Measurements from ENCODE around the gene ST6GALNAC5.

The ST6GALNAC5 gene

DNA sequence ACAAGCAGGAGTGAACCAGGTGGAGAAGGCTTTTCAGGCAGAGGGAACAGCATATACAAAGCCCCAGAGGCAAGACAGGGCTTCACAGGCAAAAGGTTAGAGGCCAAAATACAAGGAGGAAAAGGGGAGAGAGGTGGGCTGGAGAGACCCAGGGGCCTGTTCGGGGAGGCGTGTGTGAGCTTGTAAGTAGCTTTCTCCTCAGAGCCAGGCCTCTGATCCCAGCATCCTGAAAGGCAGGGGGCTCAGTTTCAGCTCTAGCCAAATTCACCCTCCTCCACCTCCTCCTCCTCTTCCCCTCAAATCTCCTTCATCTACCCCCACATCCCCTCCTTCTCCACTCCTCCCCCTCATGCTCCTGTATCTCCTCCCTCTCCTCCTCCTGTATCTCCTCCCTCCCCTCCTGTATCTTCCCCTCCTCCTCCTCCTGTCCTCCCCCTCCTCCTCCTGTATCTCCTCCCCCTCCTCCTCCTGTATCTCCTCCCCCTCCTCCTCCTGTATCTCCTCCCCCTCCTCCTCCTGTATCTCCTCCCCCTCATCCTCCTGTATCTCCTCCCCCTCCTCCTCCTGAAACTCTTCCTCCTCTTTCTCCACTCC lies 148.6 kb downstream of the ST6GALNAC5 start:
- no peak for DNase-seq

- DNase-seq = no peak
Measured at GRCh38 chr1:77016386-77016985, 149.2 kb downstream of the ST6GALNAC5 start.

GRCh38 chr1:77018311-77018710 lies 151.0 kb downstream of the ST6GALNAC5 start:
- no peak for DNase-seq

GRCh38 chr1:77018761-77019160 lies 151.5 kb downstream of the ST6GALNAC5 start:
- DNase-seq = no peak

DNA sequence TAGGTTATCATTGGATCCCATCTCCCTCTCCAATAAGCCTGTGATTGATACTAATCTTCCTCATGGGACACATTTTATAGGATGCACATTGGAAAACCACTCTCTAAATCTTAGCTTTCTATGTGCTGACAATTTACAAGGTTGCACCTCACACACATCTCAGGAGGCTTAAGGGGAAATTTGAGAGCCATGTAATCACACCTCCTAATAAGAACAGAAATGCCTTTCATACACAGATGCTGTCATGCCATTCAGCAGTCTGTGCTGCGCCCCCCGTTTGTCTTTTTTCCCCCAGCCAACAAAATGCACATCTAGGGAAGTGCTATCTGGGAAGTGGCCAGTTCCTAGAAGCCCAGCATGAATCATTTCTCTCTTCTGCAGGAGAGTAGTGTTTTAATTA lies 154.5 kb downstream of the ST6GALNAC5 start:
- DNase-seq = no peak

DNA sequence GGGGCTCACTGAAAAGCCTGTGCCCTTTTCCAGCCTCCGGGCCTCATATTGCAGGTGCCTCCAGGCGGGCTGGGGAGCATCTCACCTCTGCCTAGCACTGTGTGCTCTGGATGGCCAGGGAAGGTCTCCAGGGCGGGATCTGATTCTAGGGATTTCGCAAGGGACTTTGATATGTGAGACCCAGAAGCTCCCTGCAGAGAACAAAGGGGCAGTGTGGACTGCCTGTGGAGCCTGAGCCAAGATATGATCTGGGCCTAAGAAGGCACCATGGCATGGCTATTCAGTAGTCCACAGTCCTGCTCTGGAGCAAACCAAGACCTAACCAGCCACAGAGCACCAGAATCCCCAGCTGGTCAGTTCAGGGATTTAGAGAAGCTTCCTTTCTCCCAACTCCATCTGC lies 157.2 kb downstream of the ST6GALNAC5 start:
- no peak for DNase-seq

DNA sequence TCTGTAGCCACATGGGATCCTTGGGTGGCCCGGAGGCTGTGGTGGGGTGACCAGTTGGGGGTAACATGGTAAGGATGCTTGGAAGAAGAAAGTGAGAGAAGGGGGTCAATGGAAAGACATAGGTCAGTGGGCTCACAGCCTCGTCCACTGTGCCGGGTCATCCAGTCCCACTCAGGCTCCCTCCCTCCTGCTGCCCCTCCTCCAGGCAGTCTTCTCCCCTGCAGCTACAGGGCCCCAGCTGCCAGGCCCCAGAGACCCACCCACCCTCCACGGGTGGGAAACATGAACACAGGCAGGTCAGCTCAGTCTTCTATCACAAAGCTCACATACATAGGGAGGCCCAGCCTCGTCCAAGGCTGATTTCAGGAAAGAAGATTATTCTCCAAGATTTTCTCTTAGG lies 158.3 kb downstream of the ST6GALNAC5 start:
- DNase-seq = no peak

DNA sequence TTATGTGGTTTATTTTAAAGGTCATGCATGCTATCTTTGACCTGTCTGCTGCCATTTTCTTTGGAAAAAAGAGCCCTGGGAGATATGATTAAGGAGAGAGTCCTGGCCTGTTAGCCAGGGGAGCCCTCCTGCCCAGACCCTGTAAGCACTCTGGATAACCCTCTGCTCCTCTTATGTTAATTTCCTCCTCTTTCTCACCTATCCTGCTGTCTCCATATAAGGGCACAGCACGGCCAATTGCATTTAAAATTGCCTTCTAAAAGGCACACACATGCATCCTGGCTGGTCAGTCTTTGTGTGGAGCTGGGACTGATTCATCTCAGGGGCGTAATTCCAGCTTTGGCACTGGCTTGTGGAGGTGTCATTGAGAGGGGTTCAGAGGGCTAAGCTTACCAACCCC lies 158.9 kb downstream of the ST6GALNAC5 start:
- DNase-seq = no peak

DNA sequence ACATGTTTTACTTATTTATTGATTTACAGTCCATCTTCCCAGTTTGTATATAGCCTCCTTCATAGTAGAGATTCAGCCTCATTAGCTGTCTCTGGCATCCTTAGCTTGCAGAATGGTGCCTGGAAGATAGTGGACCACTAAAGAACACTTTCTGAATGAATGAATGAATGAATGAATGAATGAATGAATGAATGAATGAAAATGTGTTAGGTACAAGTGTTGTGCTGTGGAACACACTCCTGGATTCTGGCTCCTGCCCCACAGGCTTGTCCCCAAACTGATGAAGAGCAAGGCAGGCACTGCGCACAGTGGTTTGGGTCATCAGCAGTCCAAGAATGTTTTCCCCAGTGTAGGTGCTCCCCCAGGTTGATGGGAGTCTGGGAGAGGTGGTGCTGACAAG lies 159.4 kb downstream of the ST6GALNAC5 start:
- no peak for DNase-seq

DNA sequence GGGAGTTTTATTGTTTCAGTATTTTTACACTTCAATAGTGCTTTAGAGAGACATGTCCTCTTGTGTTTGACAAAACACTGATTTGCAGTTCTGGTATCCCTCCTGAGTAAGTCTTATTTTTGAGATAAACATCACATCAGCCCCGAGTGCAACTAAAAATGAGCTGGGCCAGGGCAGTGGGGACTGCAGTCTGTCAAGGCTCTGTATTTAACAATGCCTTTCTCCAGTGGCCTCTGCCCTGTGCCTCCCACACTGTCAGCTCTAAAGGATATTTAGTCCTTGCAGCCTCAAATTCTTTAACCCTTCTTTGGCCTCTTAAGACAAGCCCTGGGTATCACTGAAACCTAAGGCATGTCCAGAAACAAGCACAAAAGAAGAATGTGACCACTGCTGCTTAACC lies 160.6 kb downstream of the ST6GALNAC5 start:
- no peak for DNase-seq

GRCh38 chr1:77030401-77031105 lies 163.3 kb downstream of the ST6GALNAC5 start:
- no peak for DNase-seq

- DNase-seq = no peak
Measured at GRCh38 chr1:77031106-77031662, 163.9 kb downstream of the ST6GALNAC5 start.

GRCh38 chr1:77036560-77036959 lies 169.3 kb downstream of the ST6GALNAC5 start:
- no peak for DNase-seq

GRCh38 chr1:77037038-77037437 lies 169.8 kb downstream of the ST6GALNAC5 start:
- DNase-seq = no peak

GRCh38 chr1:77038000-77038399 lies 170.7 kb downstream of the ST6GALNAC5 start:
- no peak for DNase-seq

GRCh38 chr1:77039111-77039510 lies 171.8 kb downstream of the ST6GALNAC5 start:
- no peak for DNase-seq

DNA sequence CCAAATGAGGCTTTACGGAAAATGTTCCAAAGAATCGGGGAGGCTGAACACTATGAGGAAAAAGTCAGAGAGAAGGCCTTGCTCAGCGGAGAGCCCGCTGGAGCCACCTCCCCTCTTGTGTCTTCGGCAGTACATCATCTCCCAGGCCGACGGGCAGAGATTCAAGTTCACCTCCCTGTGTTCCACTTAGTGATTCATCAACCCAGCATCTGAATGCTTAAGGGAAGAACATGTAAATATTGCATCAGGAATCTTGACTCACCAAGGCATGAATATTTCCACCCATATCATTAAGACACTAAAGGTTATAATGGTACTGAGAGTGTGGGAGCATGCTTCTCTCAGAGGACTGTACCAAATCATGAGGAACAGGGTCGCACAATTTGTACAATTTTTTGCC lies 172.5 kb downstream of the ST6GALNAC5 start:
- DNase-seq = no peak

GRCh38 chr1:77040826-77041225 lies 173.5 kb downstream of the ST6GALNAC5 start:
- DNase-seq = no peak

DNA sequence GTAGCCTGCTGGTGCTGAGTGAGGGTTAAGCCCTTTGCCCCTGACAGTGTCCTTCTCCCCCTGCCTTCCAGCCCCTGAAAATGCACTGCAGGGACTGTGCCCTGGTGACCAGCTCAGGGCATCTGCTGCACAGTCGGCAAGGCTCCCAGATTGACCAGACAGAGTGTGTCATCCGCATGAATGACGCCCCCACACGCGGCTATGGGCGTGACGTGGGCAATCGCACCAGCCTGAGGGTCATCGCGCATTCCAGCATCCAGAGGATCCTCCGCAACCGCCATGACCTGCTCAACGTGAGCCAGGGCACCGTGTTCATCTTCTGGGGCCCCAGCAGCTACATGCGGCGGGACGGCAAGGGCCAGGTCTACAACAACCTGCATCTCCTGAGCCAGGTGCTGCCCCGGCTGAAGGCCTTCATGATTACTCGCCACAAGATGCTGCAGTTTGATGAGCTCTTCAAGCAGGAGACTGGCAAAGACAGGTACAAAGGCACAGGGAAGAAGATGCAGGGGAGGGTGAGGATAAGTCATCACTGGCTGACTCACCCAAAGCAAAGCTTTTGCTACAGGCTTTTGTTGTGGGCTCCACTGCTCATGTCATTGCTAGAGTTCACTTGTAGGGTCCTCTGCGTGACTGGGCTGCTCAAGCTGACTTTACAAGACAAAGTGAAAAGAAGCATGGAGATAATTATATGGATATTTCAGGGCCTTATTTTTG lies 177.0 kb downstream of the ST6GALNAC5 start:
- no peak for DNase-seq

- no peak for DNase-seq
Measured at GRCh38 chr1:77047575-77047974, 180.3 kb downstream of the ST6GALNAC5 start.

DNA sequence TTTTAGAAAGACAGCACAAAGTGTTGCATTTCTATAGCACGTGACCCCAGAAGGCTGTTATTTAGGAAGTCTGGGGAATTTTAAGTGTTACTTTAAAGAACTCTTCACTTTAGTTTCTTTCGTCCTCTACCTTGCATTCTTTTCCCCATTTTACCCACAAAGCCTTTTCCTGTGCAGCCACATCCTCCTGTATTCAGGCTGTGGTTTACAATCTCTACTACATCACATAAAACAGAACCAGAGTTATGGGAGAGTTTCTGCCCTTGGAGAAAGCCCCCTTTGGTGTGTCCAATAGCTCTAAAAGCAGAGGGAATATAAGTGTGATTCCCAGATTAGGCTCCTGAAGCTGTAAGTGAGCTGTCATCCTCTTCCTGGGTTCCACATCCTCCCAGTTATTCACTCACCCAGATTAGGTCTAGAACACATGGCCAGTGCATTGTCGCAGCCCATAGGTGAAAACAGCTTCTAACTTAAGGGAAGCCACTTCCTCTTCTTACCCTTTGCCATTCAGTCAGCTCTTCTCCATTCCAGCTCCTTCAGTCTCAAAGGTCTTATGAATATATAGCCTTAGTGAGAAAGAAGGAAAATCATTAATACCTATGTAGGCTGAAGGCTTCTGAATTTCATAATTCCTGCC lies 180.8 kb downstream of the ST6GALNAC5 start:
- DNase-seq = no peak

- peak in 1 of 2 donors; percentile 11 for DNase-seq
Measured at GRCh38 chr1:77048615-77049005, 181.3 kb downstream of the ST6GALNAC5 start.

- DNase-seq = no peak
Measured at GRCh38 chr1:77051425-77051824, 184.1 kb downstream of the ST6GALNAC5 start.

All from inflammatory macrophage treated with lipopolysaccharide for 1 hour (primary cell).